Activated gamma-delta T cell (primary cell): ENCODE results near the gene KRTAP5-8.
"Not testable (repeated sequence)": the region's sequence is repeated elsewhere in the genome, so short reads cannot be mapped to it uniquely, and the experiment has no call there.

Experiments used
- DNase-seq: peaks from one replicate; lab custom pipeline; 2025; lab: John Stamatoyannopoulos, UW

The KRTAP5-8 gene

GRCh38 chr11:71543866-71544265, 6.0 kb downstream of the KRTAP5-8 start:
- no peak for DNase-seq

- no peak for DNase-seq
Measured at GRCh38 chr11:71544525-71545214, 6.8 kb downstream of the KRTAP5-8 start.

GRCh38 chr11:71545405-71545966, 7.7 kb downstream of the KRTAP5-8 start:
- no peak for DNase-seq

GRCh38 chr11:71548120-71548519, 10.3 kb downstream of the KRTAP5-8 start, which contains the start of gene KRTAP5-9:
TSS of gene KRTAP5-9 (plus strand) at chr11:71548420. CDS start at chr11:71548658, 238 bp downstream.
- no peak for DNase-seq

- DNase-seq: no peak
Measured at GRCh38 chr11:71548716-71549151, 10.9 kb downstream of the KRTAP5-8 start.

- DNase-seq: no peak
Measured at GRCh38 chr11:71551711-71552110, 13.9 kb downstream of the KRTAP5-8 start.

GRCh38 chr11:71554996-71555395, 17.2 kb downstream of the KRTAP5-8 start:
- DNase-seq: no peak

- DNase-seq: no peak
Measured at GRCh38 chr11:71555508-71555907, 17.7 kb downstream of the KRTAP5-8 start.

- DNase-seq: no peak
Measured at GRCh38 chr11:71556018-71556417, 18.2 kb downstream of the KRTAP5-8 start.

GRCh38 chr11:71557257-71557656, 19.4 kb downstream of the KRTAP5-8 start:
- no peak for DNase-seq

GRCh38 chr11:71558996-71559395, 21.2 kb downstream of the KRTAP5-8 start:
- DNase-seq: no peak

- no peak for DNase-seq
Measured at GRCh38 chr11:71562120-71562519, 24.3 kb downstream of the KRTAP5-8 start.

- DNase-seq: no peak
Measured at GRCh38 chr11:71563406-71563805, 25.6 kb downstream of the KRTAP5-8 start.

- no peak for DNase-seq
Measured at GRCh38 chr11:71564430-71564829, 26.6 kb downstream of the KRTAP5-8 start.

- DNase-seq: no peak
Measured at GRCh38 chr11:71565263-71565662, 27.4 kb downstream of the KRTAP5-8 start, which contains the start of gene KRTAP5-10. TSS of gene KRTAP5-10 (plus strand) at chr11:71565563. CDS start at chr11:71565588, 25 bp downstream.

GRCh38 chr11:71566081-71566620, 28.3 kb downstream of the KRTAP5-8 start:
- no peak for DNase-seq

- DNase-seq: not testable (repeated sequence)
Measured at GRCh38 chr11:71566626-71567599, 29.1 kb downstream of the KRTAP5-8 start.

- DNase-seq: not testable (repeated sequence)
Measured at GRCh38 chr11:71567633-71568032, 29.8 kb downstream of the KRTAP5-8 start.

- DNase-seq: no peak
Measured at GRCh38 chr11:71568704-71569349, 31.0 kb downstream of the KRTAP5-8 start.

- not testable (repeated sequence) for DNase-seq
Measured at GRCh38 chr11:71571101-71571850, 33.5 kb downstream of the KRTAP5-8 start.

- DNase-seq: no peak
Measured at GRCh38 chr11:71572811-71573210, 35.0 kb downstream of the KRTAP5-8 start.
